ENCODE results near the gene MMD.

The MMD gene

DNA sequence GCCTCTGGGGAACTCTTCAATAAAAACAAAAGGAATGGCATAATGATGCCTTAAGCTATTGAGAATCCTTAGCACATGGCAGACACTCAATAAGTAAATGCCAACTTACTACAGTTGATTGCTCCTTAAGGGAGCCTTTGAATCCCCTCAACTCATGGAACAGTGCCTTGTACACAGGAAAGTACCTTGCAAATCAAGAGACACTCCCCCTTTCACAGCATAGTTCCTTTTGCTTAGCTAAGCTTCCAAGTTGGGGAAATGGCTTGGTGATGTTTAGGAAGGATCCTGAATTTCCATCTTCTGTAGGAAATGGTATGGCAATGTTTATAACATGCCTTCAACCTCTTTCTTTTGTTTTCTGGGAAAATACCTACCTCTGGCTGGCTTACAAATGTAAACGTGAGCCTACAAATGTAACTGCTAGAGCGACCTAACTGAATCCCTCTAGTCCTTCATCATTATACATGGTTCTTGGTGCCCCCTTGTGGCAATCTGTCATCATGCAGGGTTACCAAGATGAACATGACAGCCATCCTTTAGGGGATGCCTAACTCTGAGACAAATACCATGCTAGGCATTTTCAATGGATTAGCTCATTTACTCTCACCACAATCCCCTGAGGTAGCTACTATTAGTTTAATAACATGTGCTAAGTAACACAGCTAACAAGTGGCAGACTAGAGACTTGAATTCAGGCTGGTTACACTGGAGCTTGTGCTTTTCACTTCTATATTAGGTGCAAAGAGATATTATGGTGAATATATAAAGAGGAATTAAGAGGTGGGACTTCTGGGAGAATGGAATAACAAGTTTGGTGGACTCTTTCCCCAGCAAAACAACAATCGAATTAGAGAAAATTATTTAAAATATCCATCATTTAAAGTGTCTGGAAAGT, 65.0 kb downstream of the MMD start:
- in situ Hi-C loops (cut with MboI; ENCODE audit: low sequenced_read_pairs) = no loop called here

DNA sequence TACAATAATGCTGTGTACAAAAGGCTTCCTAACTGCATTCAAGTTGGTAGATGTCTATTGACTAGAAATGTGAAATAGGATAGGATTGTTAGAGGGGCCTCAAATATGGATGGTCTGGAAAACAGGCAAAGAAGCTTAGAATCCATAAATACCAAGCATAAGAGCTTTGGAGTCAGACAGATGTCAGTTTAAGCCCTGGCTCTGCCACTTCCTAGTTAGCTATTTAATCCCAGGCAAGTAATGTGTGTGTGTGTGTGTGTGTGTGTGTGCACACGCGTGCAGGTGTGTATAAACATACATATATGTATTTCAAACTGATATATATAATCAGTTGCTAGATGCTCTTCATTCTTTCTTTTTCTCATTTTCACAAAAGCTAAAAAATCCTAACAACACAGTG, 66.7 kb downstream of the MMD start:
- in situ Hi-C loops (cut with MboI; ENCODE audit: low sequenced_read_pairs) = no loop called here

DNA sequence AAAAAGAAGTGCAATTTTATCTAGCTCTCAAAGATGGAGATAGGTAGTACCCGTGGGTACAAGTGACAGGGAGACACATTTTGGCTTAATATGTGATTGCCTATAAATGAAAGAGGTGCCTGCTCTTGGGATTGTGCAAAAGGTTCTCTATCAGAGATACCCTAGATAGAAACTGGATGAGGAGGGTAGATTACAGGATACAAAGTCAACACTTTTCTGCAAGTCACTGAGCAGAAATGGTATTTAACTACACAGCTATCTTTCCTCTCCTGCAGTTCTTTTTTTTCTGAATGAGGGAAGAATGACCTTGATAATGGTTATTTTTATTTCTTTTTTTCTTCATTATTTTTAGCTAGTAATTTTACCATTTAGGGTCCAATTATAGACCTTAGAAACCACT, 67.6 kb downstream of the MMD start:
- in situ Hi-C loops (cut with MboI; ENCODE audit: low sequenced_read_pairs) = no loop called here

DNA sequence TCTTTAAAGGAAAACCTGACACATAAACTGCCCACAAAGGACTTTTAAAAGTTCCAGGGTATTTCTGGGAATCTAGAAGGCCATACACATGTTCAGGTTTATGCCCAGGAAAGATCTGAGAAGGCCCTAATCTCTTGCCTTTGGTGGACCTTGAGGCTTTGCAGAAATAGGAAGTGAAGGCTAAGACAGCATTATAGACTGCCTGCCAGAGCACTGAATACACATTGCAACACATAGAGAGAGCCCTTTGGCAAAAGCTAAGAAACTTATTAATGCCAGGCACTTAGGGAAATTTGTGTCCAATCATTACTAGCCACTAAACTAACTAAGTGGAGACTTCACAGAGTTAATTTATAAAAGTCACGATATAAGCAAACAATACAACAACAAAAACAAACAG, 70.4 kb downstream of the MMD start:
- in situ Hi-C loops (cut with MboI; ENCODE audit: low sequenced_read_pairs) = no loop called here

DNA sequence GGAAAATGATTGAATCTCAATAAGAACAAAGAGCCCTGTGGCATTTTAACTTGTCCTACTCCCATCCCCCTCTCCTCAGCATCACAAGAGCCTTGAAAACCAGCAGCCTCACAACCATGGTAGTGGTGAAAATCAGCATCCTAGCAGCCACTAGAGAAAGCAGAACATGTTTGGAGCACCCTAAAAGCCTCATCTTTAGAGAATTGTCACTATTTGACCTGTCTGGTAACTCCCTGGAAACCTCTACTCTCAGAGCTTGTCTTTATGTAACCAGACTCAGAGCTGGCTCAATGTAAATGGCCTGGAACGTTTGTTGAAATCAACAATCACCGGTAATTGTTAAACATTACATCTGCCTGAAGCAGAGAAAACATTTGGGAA, 70.8 kb downstream of the MMD start:
- in situ Hi-C loops (cut with MboI; ENCODE audit: low sequenced_read_pairs) = no loop called here

DNA sequence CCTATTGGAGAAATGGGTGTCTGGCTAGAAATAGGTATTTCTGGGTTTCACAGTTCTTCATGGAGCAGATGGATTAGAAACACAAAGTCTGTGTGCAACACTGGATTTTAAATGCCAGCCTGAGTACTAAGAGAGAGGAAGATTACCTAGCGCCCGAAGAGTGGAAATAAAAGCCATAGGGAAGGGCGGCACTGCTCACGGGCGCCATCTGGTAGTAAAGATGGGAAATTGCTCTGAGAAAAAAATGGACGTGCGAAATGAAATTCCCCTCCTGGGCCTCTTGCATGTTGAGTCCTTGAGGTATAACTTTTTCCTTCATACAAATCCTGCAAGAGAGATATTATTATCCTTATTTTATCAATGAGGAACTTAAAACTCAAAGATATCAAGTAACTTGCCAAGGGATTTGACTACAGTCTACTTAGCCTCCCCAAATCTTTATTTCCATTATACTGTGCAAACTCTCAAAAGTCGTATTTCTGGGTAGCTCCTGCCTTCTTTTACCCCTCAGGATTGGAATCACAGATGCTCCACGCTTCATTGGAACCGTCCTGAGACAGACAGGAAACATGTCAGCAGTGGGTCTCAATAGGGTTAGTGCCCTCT, 72.8 kb downstream of the MMD start:
- in situ Hi-C loops (cut with MboI; ENCODE audit: low sequenced_read_pairs) = no loop called here

DNA sequence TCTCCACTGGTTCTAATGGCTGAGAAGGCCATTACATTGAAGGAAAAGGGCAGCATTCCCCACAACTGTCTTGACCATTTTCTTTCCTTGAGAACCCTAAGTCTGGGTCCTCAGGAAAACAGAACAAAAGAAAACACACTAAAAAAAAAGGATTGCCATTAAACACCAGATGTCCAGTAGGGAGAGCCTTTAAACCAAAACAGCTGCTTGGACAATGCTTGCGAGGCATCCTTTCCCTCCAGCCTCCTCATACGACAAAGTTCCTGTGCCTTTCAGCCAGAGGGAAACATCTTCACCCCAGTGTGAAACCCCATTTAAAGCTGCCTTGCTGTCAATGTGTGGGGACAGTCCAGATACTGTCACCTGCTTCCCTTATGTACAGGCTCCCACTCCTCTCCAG, 74.3 kb downstream of the MMD start:
- in situ Hi-C loops (cut with MboI; ENCODE audit: low sequenced_read_pairs) = no loop called here

DNA sequence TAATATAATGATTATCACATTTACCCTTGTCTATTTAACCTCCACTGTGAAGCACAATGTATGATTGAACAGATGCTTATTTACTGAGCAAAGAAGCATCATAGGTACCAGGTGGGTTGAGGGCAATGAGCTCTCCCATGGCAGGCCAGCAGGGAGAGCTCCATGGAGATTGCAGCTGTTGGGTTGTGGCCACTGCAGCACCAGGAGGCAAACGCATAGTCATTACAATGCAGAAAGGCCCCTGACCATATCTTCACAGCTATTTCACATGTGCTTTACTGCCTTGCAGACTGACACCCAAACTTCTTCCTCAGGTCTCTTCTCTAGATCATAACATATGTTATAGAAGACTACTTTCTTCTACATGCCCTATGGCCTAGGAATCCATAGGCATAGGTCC, 75.0 kb downstream of the MMD start:
- in situ Hi-C loops (cut with MboI; ENCODE audit: low sequenced_read_pairs) = no loop called here

DNA sequence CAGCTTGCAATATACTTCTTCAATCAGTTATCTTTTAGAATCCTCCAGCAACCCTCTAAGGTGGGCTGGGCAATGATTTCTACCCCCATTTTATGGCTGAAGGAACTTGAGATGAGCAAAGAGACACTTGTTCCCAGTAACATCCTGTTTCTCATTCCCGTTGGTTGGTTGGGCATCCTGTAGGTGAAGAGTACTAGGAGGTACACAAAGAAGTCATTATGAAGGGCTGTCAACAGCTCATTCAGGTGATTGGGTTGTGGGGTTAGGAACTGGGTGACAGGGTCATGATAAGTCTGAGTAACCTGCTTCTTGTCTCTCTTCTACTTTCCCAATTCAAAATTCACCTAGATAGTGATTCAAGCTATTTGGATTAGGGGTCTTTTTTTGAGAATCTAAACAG, 76.5 kb downstream of the MMD start:
- in situ Hi-C loops (cut with MboI; ENCODE audit: low sequenced_read_pairs) = no loop called here

DNA sequence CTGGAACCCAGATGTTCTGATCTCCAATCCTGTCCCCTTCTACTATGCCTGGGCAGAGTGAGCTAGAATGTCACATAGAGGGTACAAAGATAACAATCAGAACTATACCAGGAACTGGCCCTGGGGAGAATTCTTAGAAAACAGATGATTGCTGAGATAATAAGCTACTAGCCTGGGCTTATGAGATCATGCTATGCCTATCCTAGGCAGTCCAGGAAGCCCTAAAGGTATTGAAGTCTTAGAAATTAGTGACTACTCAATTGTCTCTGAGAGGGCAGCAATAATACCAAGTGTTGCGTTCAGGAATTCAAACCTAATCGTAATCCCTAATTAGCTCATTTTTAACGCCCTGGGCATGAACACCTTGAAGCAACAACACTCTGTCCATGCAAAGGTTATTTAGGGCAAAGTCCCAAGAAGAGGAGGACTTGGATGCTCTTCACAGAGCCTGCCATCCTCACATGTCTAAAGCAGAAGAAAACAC, 77.1 kb downstream of the MMD start:
- in situ Hi-C loops (cut with MboI; ENCODE audit: low sequenced_read_pairs) = no loop called here

DNA sequence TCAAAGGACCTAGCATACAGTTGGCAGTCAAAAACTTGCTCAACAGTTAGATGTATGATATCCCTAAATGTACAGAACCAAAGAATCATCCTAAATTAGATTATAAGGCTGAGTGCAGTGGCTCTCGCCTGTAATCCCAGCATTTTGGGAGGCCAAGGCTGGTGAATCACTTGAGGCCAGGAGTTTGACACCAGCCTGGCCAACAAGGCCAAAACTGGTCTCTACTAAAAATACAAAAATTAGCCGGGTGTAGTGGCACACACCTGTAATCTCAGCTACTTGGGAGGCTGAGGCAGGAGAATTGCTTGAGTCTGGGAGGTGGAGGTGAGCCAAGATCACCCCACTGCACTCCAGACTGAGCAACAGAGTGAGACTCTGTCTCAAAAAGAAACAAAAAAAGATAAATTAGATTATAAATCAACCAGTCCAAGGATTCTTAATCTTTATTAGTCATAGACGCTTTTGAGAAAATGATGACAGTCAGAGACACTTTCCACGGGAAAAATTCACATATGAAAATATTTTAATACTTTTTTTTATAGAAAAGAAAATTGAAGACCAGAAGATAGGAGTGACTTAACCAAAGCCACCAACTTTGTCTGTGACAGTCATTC, 77.6 kb downstream of the MMD start:
- in situ Hi-C loops (cut with MboI; ENCODE audit: low sequenced_read_pairs) = no loop called here

DNA sequence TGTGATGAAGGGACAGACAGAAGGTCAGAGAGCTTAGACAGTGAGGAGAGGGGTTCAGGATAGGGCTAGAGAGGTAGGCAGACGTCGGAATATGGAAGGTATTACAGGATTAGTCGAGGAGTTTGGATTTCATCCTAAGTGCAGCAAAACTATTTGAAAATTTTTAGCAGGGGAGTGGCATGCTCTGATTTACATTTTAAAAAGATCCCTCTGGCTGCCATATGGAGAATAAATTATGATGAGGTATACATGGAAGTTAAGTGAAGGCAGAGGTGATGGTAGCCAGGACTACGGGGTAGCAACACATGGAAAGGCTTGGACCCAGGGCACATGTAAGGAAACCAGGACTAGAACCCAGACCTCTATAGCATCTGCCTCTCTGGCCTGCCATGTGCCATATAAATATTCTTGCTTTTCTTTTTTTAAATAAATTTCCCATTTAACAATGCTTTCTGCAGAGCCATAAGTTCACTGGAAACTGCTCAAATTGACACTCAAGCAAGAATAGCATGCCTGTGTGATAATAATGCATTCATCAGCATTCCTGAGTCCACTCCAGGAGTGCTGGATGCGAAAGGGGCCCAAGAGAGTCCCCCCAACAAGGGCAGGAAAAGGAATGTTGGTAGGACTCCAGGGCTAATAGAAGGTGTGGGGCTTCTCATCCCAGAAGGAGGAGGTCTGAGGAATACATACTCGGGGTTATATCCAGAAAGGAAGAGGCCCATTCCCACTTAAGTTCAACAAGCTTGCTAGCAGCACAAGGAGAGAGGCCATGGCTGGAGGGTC, 78.6 kb downstream of the MMD start:
- in situ Hi-C loops (cut with MboI; ENCODE audit: low sequenced_read_pairs) = no loop called here
